Neural progenitor cell (in vitro differentiated cells): Measurements from ENCODE around the gene NIN. TPM values are rescaled to one million over a fixed set of nuclear protein-coding genes. Genes with fewer than 3 reads are reported as not detected.

Source experiments
- DNase-seq: peaks from one replicate; pipeline ENCODE4 v3.0.0-alpha.2; 2016; ENCODE audit warnings: low spot score
- H2AFZ ChIP-seq: fragments of 200-600 bp; sonication (generic); replicated peaks from 2 replicates; pipeline ENCODE4 v1.6.1; 2016; ENCODE audit warnings: antibody characterized with exemption
- H3F3A ChIP-seq: fragments of 200-600 bp; sonication (generic); 2 replicates; pipeline ENCODE4 v1.6.1; 2016; ENCODE audit warnings: antibody characterized with exemption, low read depth
- H3K27ac ChIP-seq: fragments of 200-600 bp; sonication (generic); 2 replicates; pipeline ENCODE4 v1.5.1; 2016; ENCODE audit warnings: mild to moderate bottlenecking
- H3K27me3 ChIP-seq: fragments of 200-600 bp; sonication (generic); 2 replicates; pipeline ENCODE4 v1.6.1; 2016; ENCODE audit warnings: mild to moderate bottlenecking, moderate library complexity
- H3K36me3 ChIP-seq: fragments of 200-600 bp; sonication (generic); 2 replicates; pipeline ENCODE4 v1.5.1; 2016
- H3K4me1 ChIP-seq: fragments of 200-600 bp; sonication (generic); 2 replicates; pipeline ENCODE4 v1.6.1; 2016; ENCODE audit warnings: mixed run types
- H3K4me2 ChIP-seq: fragments of 200-600 bp; sonication (generic); 2 replicates; pipeline ENCODE4 v1.6.1; 2016
- H3K4me3 ChIP-seq: fragments of 200-600 bp; sonication (generic); 2 replicates; pipeline ENCODE4 v1.5.1; 2016
- H3K79me2 ChIP-seq: fragments of 200-600 bp; sonication (generic); 2 replicates; pipeline ENCODE4 v1.6.1; 2016; ENCODE audit warnings: low read depth
- H3K9ac ChIP-seq: fragments of 200-600 bp; sonication (generic); 2 replicates; pipeline ENCODE4 v1.6.1; 2016
- H3K9me3 ChIP-seq: fragments of 200-600 bp; sonication (generic); 2 replicates; pipeline ENCODE4 v1.5.1; 2016; ENCODE audit warnings: low read depth
- H4K20me1 ChIP-seq: fragments of 200-600 bp; sonication (generic); 2 replicates; pipeline ENCODE4 v1.6.1; 2016; ENCODE audit warnings: low read depth
- H3K27ac Mint-ChIP-seq: 3 replicates; pipeline ENCODE4 v1.8.0; 2021; ENCODE audit warnings: mixed read lengths
- H3K27me3 Mint-ChIP-seq: 2 replicates; pipeline ENCODE4 v1.8.0; 2022; ENCODE audit warnings: low read depth, mild to moderate bottlenecking, inconsistent platforms, moderate library complexity, mixed read lengths; ENCODE audit not compliant: insufficient read depth
- H3K36me3 Mint-ChIP-seq: 3 replicates; pipeline ENCODE4 v1.8.0; 2021; ENCODE audit warnings: mixed read lengths
- H3K4me1 Mint-ChIP-seq: 3 replicates; pipeline ENCODE4 v1.8.0; 2021; ENCODE audit warnings: mixed read lengths
- H3K4me3 Mint-ChIP-seq: 3 replicates; pipeline ENCODE4 v1.8.0; 2021; ENCODE audit warnings: mild to moderate bottlenecking, moderate library complexity, mixed read lengths
- H3K9me3 Mint-ChIP-seq: 3 replicates; pipeline ENCODE4 v1.8.0; 2020; ENCODE audit warnings: mixed read lengths
- EZH2 ChIP-seq: fragments of 200-600 bp; sonication (generic); IDR thresholded peaks from 2 replicates; pipeline ENCODE4 v1.6.1; 2017; ENCODE audit warnings: antibody characterized with exemption, mild to moderate bottlenecking, moderate library complexity
- EZH2phosphoT487 ChIP-seq: fragments of 200-600 bp; sonication (generic); IDR thresholded peaks from 2 replicates; pipeline ENCODE4 v1.6.1; 2017; ENCODE audit warnings: antibody characterized with exemption
- total RNA-seq: library from RNA; depleted of rRNA; stranded (reverse); fragments of >200 nt; gene quantifications from 2 replicates; pipeline ENCODE4 v1.2.3, GENCODE V29; 2015; ENCODE audit warnings: low replicate concordance
- TF ChIP-seq, protein P1 (sequence below): fragments of 200-600 bp; sonication (generic); IDR thresholded peaks from 2 replicates; pipeline ENCODE4 v1.5.1; 2017; ENCODE audit warnings: antibody characterized with exemption, mild to moderate bottlenecking

Gene NIN
- total RNA-seq, 1 donor from 2014 or later = 49.0 TPM

DNA sequence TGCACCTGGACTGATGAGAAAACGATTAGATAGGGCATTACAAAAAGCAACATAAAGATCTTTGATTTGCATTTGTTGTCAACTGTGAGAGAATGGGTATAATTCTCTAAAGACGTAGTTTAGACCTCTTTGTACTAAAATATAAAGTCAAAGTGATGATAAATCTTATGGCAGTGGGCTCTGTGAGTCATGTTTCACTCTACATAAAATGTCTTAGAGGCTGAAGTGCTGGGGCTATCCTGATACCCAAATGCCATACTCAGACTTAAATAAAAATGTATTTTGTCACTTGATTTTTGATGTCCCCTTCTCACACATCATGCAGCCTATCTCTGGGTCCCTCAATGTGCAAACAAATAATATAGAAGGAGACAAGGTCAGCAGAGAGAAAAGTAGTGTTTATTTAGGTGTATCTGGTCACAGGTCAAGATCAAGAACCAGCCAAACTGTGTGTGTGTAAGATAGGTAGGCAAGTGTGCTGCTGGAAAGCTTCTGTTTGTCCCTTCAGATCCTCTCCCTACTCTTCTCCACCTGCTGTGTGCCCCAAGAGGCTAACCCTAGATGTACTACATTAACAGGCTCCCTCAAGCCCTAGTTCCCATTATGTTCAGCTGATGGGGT, 7.0 kb upstream of the NIN start:
- Histone ChIP-seq H3K4me2 (no peak overlapping the region), H3F3A (peaks cover 15% of the 10 kb centered on the region), H3K27me3 (peaks cover 19% of the 10 kb centered on the region), H3K79me2 (no peaks in the 10 kb centered on the region), H3K27ac (no peak overlapping the region), H3K36me3 (no peaks in the 10 kb centered on the region), H2AFZ (no peak overlapping the region), H3K9me3 (no peaks in the 10 kb centered on the region), H4K20me1 (no peaks in the 10 kb centered on the region), H3K4me3 (no peak overlapping the region), H3K4me1 (peaks cover 14% of the 10 kb centered on the region), H3K9ac (no peak overlapping the region)
- no peaks in the 10 kb centered on the region for H3K9me3 Mint-ChIP-seq
- DNase-seq = no peak
- no peak overlapping the region for H3K27ac Mint-ChIP-seq
- H3K36me3 Mint-ChIP-seq = no peaks in the 10 kb centered on the region
- H3K4me1 Mint-ChIP-seq = peaks cover 24% of the 10 kb centered on the region
- H3K4me3 Mint-ChIP-seq = no peak overlapping the region
- peaks cover 2% of the 10 kb centered on the region for H3K27me3 Mint-ChIP-seq
- TF ChIP-seq EZH2phosphoT487 (no peak), EZH2 (no peak)
- TF ChIP-seq, protein P1, sequence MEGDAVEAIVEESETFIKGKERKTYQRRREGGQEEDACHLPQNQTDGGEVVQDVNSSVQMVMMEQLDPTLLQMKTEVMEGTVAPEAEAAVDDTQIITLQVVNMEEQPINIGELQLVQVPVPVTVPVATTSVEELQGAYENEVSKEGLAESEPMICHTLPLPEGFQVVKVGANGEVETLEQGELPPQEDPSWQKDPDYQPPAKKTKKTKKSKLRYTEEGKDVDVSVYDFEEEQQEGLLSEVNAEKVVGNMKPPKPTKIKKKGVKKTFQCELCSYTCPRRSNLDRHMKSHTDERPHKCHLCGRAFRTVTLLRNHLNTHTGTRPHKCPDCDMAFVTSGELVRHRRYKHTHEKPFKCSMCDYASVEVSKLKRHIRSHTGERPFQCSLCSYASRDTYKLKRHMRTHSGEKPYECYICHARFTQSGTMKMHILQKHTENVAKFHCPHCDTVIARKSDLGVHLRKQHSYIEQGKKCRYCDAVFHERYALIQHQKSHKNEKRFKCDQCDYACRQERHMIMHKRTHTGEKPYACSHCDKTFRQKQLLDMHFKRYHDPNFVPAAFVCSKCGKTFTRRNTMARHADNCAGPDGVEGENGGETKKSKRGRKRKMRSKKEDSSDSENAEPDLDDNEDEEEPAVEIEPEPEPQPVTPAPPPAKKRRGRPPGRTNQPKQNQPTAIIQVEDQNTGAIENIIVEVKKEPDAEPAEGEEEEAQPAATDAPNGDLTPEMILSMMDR = no peak

DNA sequence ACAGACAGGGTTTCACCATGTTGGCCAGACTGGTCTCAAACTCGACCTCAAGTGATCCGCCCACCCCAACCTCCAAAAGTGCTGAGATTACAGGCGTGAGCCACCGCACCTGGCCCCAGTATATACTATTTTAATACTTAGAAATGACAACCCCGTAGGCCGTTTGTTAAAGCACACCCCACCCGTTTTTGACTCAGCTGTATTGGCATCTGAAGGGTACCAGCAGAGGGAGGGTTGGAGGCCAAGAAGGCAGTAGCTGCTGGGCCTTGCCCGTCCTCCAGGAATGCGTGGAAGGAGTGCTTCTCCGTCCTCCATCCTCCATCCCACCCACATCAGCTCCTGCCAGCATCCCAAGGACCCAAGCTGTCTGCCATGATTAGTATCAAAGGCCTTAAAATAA, 6.3 kb upstream of the NIN start:
- Histone ChIP-seq H3K79me2 (no peaks in the 10 kb centered on the region), H3K9me3 (no peaks in the 10 kb centered on the region), H3K27ac (no peak overlapping the region), H2AFZ (no peak overlapping the region), H3K4me2 (no peak overlapping the region), H4K20me1 (no peaks in the 10 kb centered on the region), H3F3A (peaks cover 18% of the 10 kb centered on the region), H3K9ac (no peak overlapping the region), H3K4me3 (no peak overlapping the region), H3K27me3 (peaks cover 26% of the 10 kb centered on the region), H3K36me3 (no peaks in the 10 kb centered on the region), H3K4me1 (peaks cover 14% of the 10 kb centered on the region)
- H3K27ac Mint-ChIP-seq = no peak overlapping the region
- no peaks in the 10 kb centered on the region for H3K9me3 Mint-ChIP-seq
- no peak for DNase-seq
- TF ChIP-seq EZH2phosphoT487 (no peak), EZH2 (no peak)
- TF ChIP-seq, protein P1 = no peak
- no peaks in the 10 kb centered on the region for H3K36me3 Mint-ChIP-seq
- H3K4me3 Mint-ChIP-seq = no peak overlapping the region
- H3K27me3 Mint-ChIP-seq = peaks cover 2% of the 10 kb centered on the region
- peaks cover 31% of the 10 kb centered on the region for H3K4me1 Mint-ChIP-seq

DNA sequence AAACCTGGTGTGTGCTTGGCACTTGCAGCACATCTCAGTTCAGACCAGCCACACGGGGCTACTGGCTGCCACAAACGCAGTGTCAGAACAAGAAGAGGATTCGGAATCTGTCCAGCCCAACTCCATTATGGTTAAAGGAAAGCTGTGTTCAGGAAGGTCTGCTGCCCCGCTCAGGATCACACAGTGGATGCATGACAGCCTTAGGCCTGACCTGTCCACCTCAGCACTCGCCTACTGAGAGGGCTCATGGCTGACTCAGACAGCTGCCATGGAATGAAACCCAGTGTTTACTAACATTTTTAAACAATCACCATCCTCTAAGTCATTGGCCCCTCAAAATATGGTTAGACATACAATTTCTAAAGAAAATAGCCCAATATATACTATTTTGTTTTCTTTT, 5.6 kb upstream of the NIN start:
- Mint-ChIP-seq H3K4me1 (peaks cover 37% of the 10 kb centered on the region), H3K27me3 (peaks cover 2% of the 10 kb centered on the region), H3K27ac (no peak overlapping the region), H3K4me3 (no peak overlapping the region), H3K9me3 (no peaks in the 10 kb centered on the region), H3K36me3 (no peaks in the 10 kb centered on the region)
- DNase-seq = no peak
- no peaks in the 10 kb centered on the region for H3K9me3 ChIP-seq
- TF ChIP-seq EZH2 (no peak), EZH2phosphoT487 (no peak)
- TF ChIP-seq, protein P1 = no peak
- no peaks in the 10 kb centered on the region for H3K36me3 ChIP-seq
- H4K20me1 ChIP-seq = no peaks in the 10 kb centered on the region
- no peak overlapping the region for H2AFZ ChIP-seq
- no peak overlapping the region for H3K9ac ChIP-seq
- H3K27ac ChIP-seq = no peak overlapping the region
- H3K4me1 ChIP-seq = peaks cover 20% of the 10 kb centered on the region
- no peak overlapping the region for H3K4me3 ChIP-seq
- peaks cover 25% of the 10 kb centered on the region for H3F3A ChIP-seq
- H3K27me3 ChIP-seq = peaks cover 34% of the 10 kb centered on the region
- H3K79me2 ChIP-seq = no peaks in the 10 kb centered on the region
- H3K4me2 ChIP-seq = no peak overlapping the region
